DOHH2 (cell line): ENCODE data around the gene IFTAP.
A peak's percentile ranks its signal among the peaks of the same experiment; 100 is the strongest.

ENCODE experiments used
- CTCF ChIP-seq: fragments of 200-600 bp; sonication (generic); IDR thresholded peaks from one replicate; pipeline ENCODE4 v1.5.1; 2014; ENCODE audit warnings: antibody characterized with exemption, mild to moderate bottlenecking, low read depth, low read length; ENCODE audit not compliant: poor library complexity, severe bottlenecking
- EZH2phosphoT487 ChIP-seq: fragments of 200-600 bp; sonication (generic); IDR thresholded peaks from 2 replicates; pipeline ENCODE4 v1.6.1; 2017; ENCODE audit warnings: borderline replicate concordance, mild to moderate bottlenecking, antibody characterized with exemption, low read length, moderate library complexity, mixed read lengths

GRCh38 chr11:36622431-36623136, 28.3 kb downstream of the IFTAP start:
- TF ChIP-seq CTCF (peak; percentile 12), EZH2phosphoT487 (no peak)
